Left lung (tissue), 10 donors: Measurements from ENCODE around the gene ADNP. TPM values are rescaled to one million over a fixed set of nuclear protein-coding genes. Genes with fewer than 3 reads are reported as not detected.

Experiments
- ATAC-seq: fragments of 200-7000 bp; cut with Tn5 transposase; one replicate; pipeline ENCODE4 v1.9.1; 2020; ENCODE audit warnings: moderate library complexity
- DNase-seq, 4 donors: peaks; one replicate each; pipeline ENCODE4 v3.0.0-alpha.2; 2013 to 2020
- H3K27ac ChIP-seq, 2 donors: fragments of 200-600 bp; sonication (generic) in 1 of 2; one replicate each; pipeline versions ENCODE4 v1.5.0 to v1.8.0; 2020 to 2021
- H3K27me3 ChIP-seq, 2 donors: fragments of 200-600 bp; sonication (generic) in 1 of 2; one replicate each; pipeline versions ENCODE4 v1.5.0 to v1.8.0; 2020 to 2021
- H3K36me3 ChIP-seq, 2 donors: fragments of 200-600 bp; sonication (generic) in 1 of 2; one replicate each; pipeline versions ENCODE4 v1.5.0 to v1.8.0; 2020 to 2021
- H3K4me1 ChIP-seq, 2 donors: fragments of 200-600 bp; one replicate each; pipeline ENCODE4 v1.8.0; 2021
- H3K4me3 ChIP-seq, 2 donors: fragments of 200-600 bp; sonication (generic) in 1 of 2; one replicate each; pipeline versions ENCODE4 v1.5.0 to v1.8.0; 2020 to 2021; ENCODE audit warnings: mild to moderate bottlenecking in 1 of 2
- H3K9me3 ChIP-seq, 2 donors: fragments of 200-600 bp; sonication (generic) in 1 of 2; one replicate each; pipeline versions ENCODE4 v1.5.0 to v1.8.0; 2020 to 2021
- CTCF ChIP-seq, 2 donors: fragments of 200-600 bp; sonication (generic) in 1 of 2; IDR thresholded peaks; one replicate each; pipeline versions ENCODE4 v1.5.0 to v1.8.0; 2021; ENCODE audit warnings: antibody characterized with exemption in 2 of 2
- intact Hi-C, 2 donors: fragments of 100-400 bp; cut with DNase I; formaldehyde crosslinking; loops; one replicate each; pipeline versions ENCODE4 v1.11.2 to v1.14.2; 2022
- polyA plus RNA-seq, 6 donors: library from polyadenylated mRNA; unstranded; fragments of 120-200 nt; gene quantifications; one replicate each; pipeline ENCODE4 v1.2.1, GENCODE V29; 2013; ENCODE audit not compliant: insufficient read length in 6 of 6
- total RNA-seq, 2 donors: library from RNA; stranded (reverse); fragmentation: NEBNext Ultra II Directional; extraction: Animal tissue kit (Norgen Biotek cat#: 25700); gene quantifications; one replicate each; pipeline ENCODE4 v1.2.1, GENCODE V29; 2021
- donor health status: DM: no; HTN: yes; CAD: no.
- donor health status: DM: no; HTN: no; CAD: no.

Gene ADNP
- total and polyA plus RNA-seq, 8 donors, result 51.9 to 130 (median 112) TPM

- Histone ChIP-seq H3K27ac (no peak overlapping the region), H3K4me3 (no peak overlapping the region), H3K4me1 (peaks cover 3 to 52% of the 10 kb centered on the region in 2 donors), H3K9me3 (no peaks in the 10 kb centered on the region), H3K36me3 (peaks cover 0 to 3% of the 10 kb centered on the region in 2 donors), H3K27me3 (no peaks in the 10 kb centered on the region)
- intact Hi-C loops, result no loop called here
- TF ChIP-seq CTCF (IDR thresholded peaks at IDR 0.05), result no peak
- ATAC-seq (no peak), DNase-seq (no peak)
Observed at GRCh38 chr20:50909413-50909812, 21.8 kb downstream of the ADNP start.

- intact Hi-C loops, result no loop called here
- no peaks in the 10 kb centered on the region for H3K27me3 ChIP-seq
Observed at GRCh38 chr20:50904067-50904570, 27.1 kb downstream of the ADNP start.

GRCh38 chr20:50903353-50904051 lies 27.7 kb downstream of the ADNP start:
- intact Hi-C loops, result no loop called here

More at GRCh38 chr20:50904067-50904570, 27.1 kb downstream of the ADNP start:
- H3K9me3 ChIP-seq, result no peaks in the 10 kb centered on the region
- H3K27ac ChIP-seq, result no peak overlapping the region
- H3K36me3 ChIP-seq, result peaks cover 0 to 25% of the 10 kb centered on the region in 2 donors
- no peak for TF ChIP-seq CTCF (IDR thresholded peaks at IDR 0.05)
- no peak for DNase-seq
- peaks cover 4 to 20% of the 10 kb centered on the region in 2 donors for H3K4me1 ChIP-seq
- no peak overlapping the region for H3K4me3 ChIP-seq
- peak; percentile 83 for ATAC-seq

GRCh38 chr20:50901301-50901700 lies 29.9 kb downstream of the ADNP start:
- Histone ChIP-seq H3K4me1 (peaks cover 4 to 12% of the 10 kb centered on the region in 2 donors), H3K9me3 (no peaks in the 10 kb centered on the region), H3K36me3 (peaks cover 0 to 54% of the 10 kb centered on the region in 2 donors), H3K27me3 (no peaks in the 10 kb centered on the region), H3K27ac (no peak overlapping the region), H3K4me3 (no peak overlapping the region)
- ATAC-seq (no peak), DNase-seq (no peak)
- TF ChIP-seq CTCF (IDR thresholded peaks at IDR 0.05), result no peak
- intact Hi-C loops, result no loop called here

More at GRCh38 chr20:50903353-50904051, 27.7 kb downstream of the ADNP start:
- no peak overlapping the region for H3K27ac ChIP-seq
- no peak for TF ChIP-seq CTCF (IDR thresholded peaks at IDR 0.05)
- H3K4me3 ChIP-seq, result no peak overlapping the region
- H3K9me3 ChIP-seq, result no peaks in the 10 kb centered on the region
- ATAC-seq (no peak), DNase-seq (no peak)
- H3K27me3 ChIP-seq, result no peaks in the 10 kb centered on the region
- peaks cover 0 to 32% of the 10 kb centered on the region in 2 donors for H3K36me3 ChIP-seq
- H3K4me1 ChIP-seq, result peaks cover 4 to 20% of the 10 kb centered on the region in 2 donors

- ATAC-seq, result no peak
- intact Hi-C loops, result no loop called here
- no peak overlapping the region for H3K27ac ChIP-seq
- H3K36me3 ChIP-seq, result peaks cover 0 to 64% of the 10 kb centered on the region in 2 donors
- H3K4me3 ChIP-seq, result no peak overlapping the region
- H3K9me3 ChIP-seq, result no peaks in the 10 kb centered on the region
- H3K4me1 ChIP-seq, result peaks cover 4 to 10% of the 10 kb centered on the region in 2 donors
- H3K27me3 ChIP-seq, result no peaks in the 10 kb centered on the region
- TF ChIP-seq CTCF (IDR thresholded peaks at IDR 0.05), result no peak
- no peak for DNase-seq
Observed at GRCh38 chr20:50900261-50900660, 31.0 kb downstream of the ADNP start.
